T-helper 1 cell treated with Interleukin-12 subunit alpha and Interleukin-12 subunit beta and Interleukin-4 antibody, amounts not matched to agents 30 μg/mL and 1 μg/mL, for 36 hours (primary cell): ENCODE data around the gene PIGW.

Experiments used
- H3K27ac Mint-ChIP-seq: one replicate; pipeline ENCODE4 v1.8.0; 2021; ENCODE audit warnings: mild to moderate bottlenecking, mixed read lengths
- H3K27me3 Mint-ChIP-seq: one replicate; pipeline ENCODE4 v1.8.0; 2021; ENCODE audit warnings: low read depth, mixed read lengths
- H3K36me3 Mint-ChIP-seq: one replicate; pipeline ENCODE4 v1.8.0; 2021; ENCODE audit warnings: low read depth, mixed read lengths
- H3K4me1 Mint-ChIP-seq: one replicate; pipeline ENCODE4 v1.8.0; 2021; ENCODE audit warnings: low read depth, mixed read lengths
- H3K4me3 Mint-ChIP-seq: one replicate; pipeline ENCODE4 v1.8.0; 2021; ENCODE audit warnings: mild to moderate bottlenecking, moderate library complexity, mixed read lengths
- H3K9me3 Mint-ChIP-seq: one replicate; pipeline ENCODE4 v1.8.0; 2021; ENCODE audit warnings: mixed read lengths

The PIGW gene, protein sequence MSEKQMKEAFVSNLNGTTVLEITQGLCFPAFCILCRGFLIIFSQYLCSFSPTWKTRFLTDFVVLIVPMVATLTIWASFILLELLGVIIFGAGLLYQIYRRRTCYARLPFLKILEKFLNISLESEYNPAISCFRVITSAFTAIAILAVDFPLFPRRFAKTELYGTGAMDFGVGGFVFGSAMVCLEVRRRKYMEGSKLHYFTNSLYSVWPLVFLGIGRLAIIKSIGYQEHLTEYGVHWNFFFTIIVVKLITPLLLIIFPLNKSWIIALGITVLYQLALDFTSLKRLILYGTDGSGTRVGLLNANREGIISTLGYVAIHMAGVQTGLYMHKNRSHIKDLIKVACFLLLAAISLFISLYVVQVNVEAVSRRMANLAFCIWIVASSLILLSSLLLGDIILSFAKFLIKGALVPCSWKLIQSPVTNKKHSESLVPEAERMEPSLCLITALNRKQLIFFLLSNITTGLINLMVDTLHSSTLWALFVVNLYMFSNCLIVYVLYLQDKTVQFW

GRCh38 chr17:36534840-36535668 lies at the start of gene PIGW, which contains the start of gene MYO19:
Gene PIGW (plus strand): TSS chr17:36534987. CDS start chr17:36537102, 2,115 bp downstream.
Gene MYO19 (minus strand): TSS chr17:36534868. CDS start chr17:36532538, 2,330 bp downstream.
- H3K9me3 Mint-ChIP-seq: no peaks in the 10 kb centered on the region
- H3K4me1 Mint-ChIP-seq: peaks cover 28% of the 10 kb centered on the region
- H3K27ac Mint-ChIP-seq: peak within 1 kb of the TSS; percentile 98
- H3K27me3 Mint-ChIP-seq: no peaks in the 10 kb centered on the region
- peaks cover 31% of the 10 kb centered on the region for H3K36me3 Mint-ChIP-seq
- H3K4me3 Mint-ChIP-seq: peak within 1 kb of the TSS; percentile 99

DNA sequence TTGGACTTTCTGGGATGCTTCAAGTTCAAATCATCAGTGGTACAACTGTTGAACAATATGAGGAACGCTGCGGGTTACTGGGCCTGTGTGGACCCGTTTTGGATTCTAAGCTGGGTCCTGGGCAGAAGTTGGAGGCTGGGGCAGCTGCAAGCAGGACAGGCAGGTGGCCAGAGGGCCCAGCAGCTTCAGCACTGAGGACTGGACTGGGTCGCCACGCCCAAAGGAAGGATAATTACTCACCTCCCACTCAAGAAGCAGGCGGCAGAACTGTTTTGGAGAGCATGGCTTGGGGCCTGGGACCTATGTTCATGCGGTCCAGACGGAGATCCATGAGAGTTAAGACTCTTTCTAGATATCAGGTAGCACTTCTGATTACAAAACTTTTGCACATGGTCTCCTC lies 49.8 kb upstream of the PIGW start:
- peaks cover 33% of the 10 kb centered on the region for H3K4me1 Mint-ChIP-seq
- H3K27ac Mint-ChIP-seq: no peak overlapping the region
- H3K4me3 Mint-ChIP-seq: peak overlapping the region; percentile 97
- peaks cover 8% of the 10 kb centered on the region for H3K36me3 Mint-ChIP-seq
- H3K9me3 Mint-ChIP-seq: no peaks in the 10 kb centered on the region
- H3K27me3 Mint-ChIP-seq: peaks cover 19% of the 10 kb centered on the region

- peak overlapping the region; percentile 95 for H3K27ac Mint-ChIP-seq
- H3K27me3 Mint-ChIP-seq: peaks cover 14% of the 10 kb centered on the region
- H3K4me3 Mint-ChIP-seq: peak overlapping the region; percentile 97
- peaks cover 11% of the 10 kb centered on the region for H3K36me3 Mint-ChIP-seq
- H3K9me3 Mint-ChIP-seq: no peaks in the 10 kb centered on the region
- H3K4me1 Mint-ChIP-seq: peaks cover 37% of the 10 kb centered on the region
Observed at GRCh38 chr17:36485805-36486203, 49.0 kb upstream of the PIGW start.

- H3K27ac Mint-ChIP-seq: peak within 1 kb of the TSS; percentile 95
- peaks cover 10% of the 10 kb centered on the region for H3K27me3 Mint-ChIP-seq
- peak within 1 kb of the TSS; percentile 97 for H3K4me3 Mint-ChIP-seq
- H3K9me3 Mint-ChIP-seq: no peaks in the 10 kb centered on the region
- H3K4me1 Mint-ChIP-seq: peaks cover 41% of the 10 kb centered on the region
- H3K36me3 Mint-ChIP-seq: peaks cover 17% of the 10 kb centered on the region
Observed at GRCh38 chr17:36486204-36487194, 48.3 kb upstream of the PIGW start, which contains the start of gene ZNHIT3. Gene ZNHIT3 (plus strand): TSS chr17:36486681. CDS start chr17:36486700, 19 bp downstream.

- Mint-ChIP-seq H3K36me3 (peaks cover 39% of the 10 kb centered on the region), H3K4me1 (peaks cover 16% of the 10 kb centered on the region)
Observed at GRCh38 chr17:36493956-36494355, 40.8 kb upstream of the PIGW start.

DNA sequence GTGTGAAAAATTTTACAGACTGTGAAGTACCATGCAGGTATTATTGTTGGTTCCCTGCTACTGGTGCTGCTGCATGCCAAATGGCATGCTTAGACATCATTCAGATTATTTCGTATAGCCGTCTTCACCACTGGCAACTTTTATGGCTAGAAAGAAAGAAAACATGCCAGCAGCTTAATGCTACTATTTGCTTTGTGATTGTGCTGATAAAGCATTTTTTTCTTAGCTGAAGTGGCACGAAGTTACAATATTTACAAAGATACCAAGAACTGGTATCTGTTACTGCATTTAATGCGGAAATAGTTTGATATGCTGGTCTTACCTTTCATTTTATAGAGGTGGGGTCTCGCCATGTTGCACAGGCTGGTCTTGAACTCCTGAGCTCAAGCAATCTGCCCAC lies 40.1 kb upstream of the PIGW start:
- Mint-ChIP-seq H3K27ac (no peak overlapping the region), H3K36me3 (peaks cover 39% of the 10 kb centered on the region), H3K4me1 (peaks cover 13% of the 10 kb centered on the region), H3K4me3 (no peak overlapping the region), H3K9me3 (no peaks in the 10 kb centered on the region), H3K27me3 (no peaks in the 10 kb centered on the region)

More at GRCh38 chr17:36493956-36494355, 40.8 kb upstream of the PIGW start:
- Mint-ChIP-seq H3K4me3 (no peak overlapping the region), H3K27me3 (no peaks in the 10 kb centered on the region), H3K27ac (no peak overlapping the region), H3K9me3 (no peaks in the 10 kb centered on the region)

DNA sequence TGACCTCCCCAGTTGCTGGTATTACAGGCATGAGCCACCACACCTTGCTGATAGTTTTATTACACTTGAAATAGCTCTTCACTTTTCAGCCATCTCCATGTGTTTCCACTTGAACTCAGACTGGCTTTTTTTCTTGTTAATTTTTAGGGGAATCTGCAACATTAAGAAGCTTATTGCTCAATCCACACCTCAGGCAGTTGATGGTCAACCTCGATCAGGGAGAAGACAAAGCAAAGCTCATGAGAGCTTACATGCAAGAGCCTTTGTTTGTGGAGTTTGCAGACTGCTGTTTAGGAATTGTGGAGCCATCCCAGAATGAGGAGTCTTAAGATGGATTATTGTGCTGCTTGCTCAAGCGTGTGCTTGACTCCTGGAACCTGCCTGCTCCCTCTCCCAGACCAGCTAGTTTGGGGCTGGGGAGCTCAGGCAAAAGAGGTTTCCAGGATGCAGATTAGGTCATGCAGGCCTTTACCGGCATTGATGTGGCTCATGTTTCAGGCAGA lies 39.7 kb upstream of the PIGW start:
- no peak overlapping the region for H3K4me3 Mint-ChIP-seq
- no peaks in the 10 kb centered on the region for H3K27me3 Mint-ChIP-seq
- H3K36me3 Mint-ChIP-seq: peaks cover 37% of the 10 kb centered on the region
- no peaks in the 10 kb centered on the region for H3K9me3 Mint-ChIP-seq
- no peak overlapping the region for H3K27ac Mint-ChIP-seq
- H3K4me1 Mint-ChIP-seq: peaks cover 10% of the 10 kb centered on the region

GRCh38 chr17:36496018-36496789 lies 38.6 kb upstream of the PIGW start:
- Mint-ChIP-seq H3K27me3 (no peaks in the 10 kb centered on the region), H3K9me3 (no peaks in the 10 kb centered on the region), H3K36me3 (peaks cover 32% of the 10 kb centered on the region), H3K27ac (no peak overlapping the region), H3K4me1 (peaks cover 6% of the 10 kb centered on the region), H3K4me3 (no peak overlapping the region)

GRCh38 chr17:36498155-36498554 lies 36.6 kb upstream of the PIGW start:
- Mint-ChIP-seq H3K36me3 (peaks cover 24% of the 10 kb centered on the region), H3K4me1 (peaks cover 6% of the 10 kb centered on the region), H3K27ac (no peak overlapping the region), H3K4me3 (no peak overlapping the region), H3K27me3 (no peaks in the 10 kb centered on the region), H3K9me3 (no peaks in the 10 kb centered on the region)

- no peaks in the 10 kb centered on the region for H3K27me3 Mint-ChIP-seq
- H3K4me3 Mint-ChIP-seq: no peak overlapping the region
- peaks cover 28% of the 10 kb centered on the region for H3K36me3 Mint-ChIP-seq
- H3K4me1 Mint-ChIP-seq: peaks cover 6% of the 10 kb centered on the region
- no peak overlapping the region for H3K27ac Mint-ChIP-seq
- no peaks in the 10 kb centered on the region for H3K9me3 Mint-ChIP-seq
Observed at GRCh38 chr17:36498560-36499300, 36.1 kb upstream of the PIGW start.

DNA sequence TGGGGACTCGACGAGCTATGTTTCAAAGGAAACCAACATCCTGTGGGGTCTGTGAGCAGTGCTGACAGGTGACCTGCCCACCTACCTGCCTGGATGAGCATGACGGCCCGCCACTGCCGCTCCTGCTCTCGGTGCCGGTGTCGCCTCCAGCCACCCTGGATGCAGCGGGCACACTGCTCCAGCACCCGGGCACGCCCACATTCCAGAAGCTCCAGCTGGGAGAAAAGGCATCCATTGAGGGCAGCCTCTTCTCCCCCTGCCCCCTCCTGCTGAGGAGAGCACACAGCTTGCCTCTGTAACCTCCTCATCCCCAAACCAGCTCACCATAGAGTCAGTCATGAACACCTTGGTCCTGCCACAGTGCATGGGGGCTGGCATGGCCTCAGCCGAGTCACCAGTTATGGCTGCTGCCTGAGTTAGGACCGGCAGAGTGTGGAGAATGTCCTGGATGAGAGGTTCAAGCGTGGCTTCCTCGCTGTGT lies 34.0 kb upstream of the PIGW start:
- Mint-ChIP-seq H3K4me1 (peaks cover 6% of the 10 kb centered on the region), H3K36me3 (peaks cover 24% of the 10 kb centered on the region)

GRCh38 chr17:36501351-36501750 lies 33.4 kb upstream of the PIGW start:
- Mint-ChIP-seq H3K4me3 (no peak overlapping the region), H3K9me3 (no peaks in the 10 kb centered on the region), H3K27me3 (no peaks in the 10 kb centered on the region), H3K36me3 (peaks cover 19% of the 10 kb centered on the region), H3K4me1 (peaks cover 6% of the 10 kb centered on the region), H3K27ac (no peak overlapping the region)

More for the DNA sequence above, 34.0 kb upstream of the PIGW start:
- Mint-ChIP-seq H3K27me3 (no peaks in the 10 kb centered on the region), H3K9me3 (no peaks in the 10 kb centered on the region), H3K4me3 (no peak overlapping the region), H3K27ac (no peak overlapping the region)
